Glomerular endothelial cell (primary cell): Measurements from ENCODE around the gene HOXA9. TPM values are rescaled to one million over a fixed set of nuclear protein-coding genes. Genes with fewer than 3 reads are reported as not detected.

Experiments used
- DNase-seq: peaks from one replicate; pipeline ENCODE4 v3.0.0-alpha.2; 2011; ENCODE audit warnings: low read depth, low spot score; ENCODE audit errors: extremely low read depth
- total RNA-seq: library from RNA; depleted of rRNA; stranded (reverse); fragments of >200 nt; gene quantifications from 2 replicates; pipeline ENCODE4 v1.2.3, GENCODE V29; 2015

Gene HOXA9
- total RNA-seq, 1 donor from 2014 or later, result 36.1 TPM

DNA sequence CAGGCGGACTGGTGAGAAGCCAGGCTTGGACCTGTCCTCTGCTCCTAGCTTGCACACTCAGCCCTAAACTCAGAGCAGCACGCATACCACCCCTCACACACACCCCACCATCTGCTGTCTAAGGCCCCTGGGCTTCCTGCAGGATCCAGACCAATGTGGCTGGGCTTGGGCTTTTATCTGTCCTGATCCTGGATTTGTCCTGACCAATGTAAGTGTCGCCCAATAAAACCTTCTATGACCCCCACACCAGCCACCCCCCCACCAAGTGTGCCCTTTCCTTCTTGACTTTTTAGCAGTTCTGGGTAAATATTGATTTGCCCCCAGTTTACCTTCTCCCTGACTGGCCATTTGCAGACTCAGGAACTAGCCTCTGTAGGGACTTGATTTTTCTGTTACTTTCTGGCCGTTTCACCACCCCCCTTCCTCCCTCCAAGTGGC, 36.3 kb upstream of the HOXA9 start:
- no peak for DNase-seq

DNA sequence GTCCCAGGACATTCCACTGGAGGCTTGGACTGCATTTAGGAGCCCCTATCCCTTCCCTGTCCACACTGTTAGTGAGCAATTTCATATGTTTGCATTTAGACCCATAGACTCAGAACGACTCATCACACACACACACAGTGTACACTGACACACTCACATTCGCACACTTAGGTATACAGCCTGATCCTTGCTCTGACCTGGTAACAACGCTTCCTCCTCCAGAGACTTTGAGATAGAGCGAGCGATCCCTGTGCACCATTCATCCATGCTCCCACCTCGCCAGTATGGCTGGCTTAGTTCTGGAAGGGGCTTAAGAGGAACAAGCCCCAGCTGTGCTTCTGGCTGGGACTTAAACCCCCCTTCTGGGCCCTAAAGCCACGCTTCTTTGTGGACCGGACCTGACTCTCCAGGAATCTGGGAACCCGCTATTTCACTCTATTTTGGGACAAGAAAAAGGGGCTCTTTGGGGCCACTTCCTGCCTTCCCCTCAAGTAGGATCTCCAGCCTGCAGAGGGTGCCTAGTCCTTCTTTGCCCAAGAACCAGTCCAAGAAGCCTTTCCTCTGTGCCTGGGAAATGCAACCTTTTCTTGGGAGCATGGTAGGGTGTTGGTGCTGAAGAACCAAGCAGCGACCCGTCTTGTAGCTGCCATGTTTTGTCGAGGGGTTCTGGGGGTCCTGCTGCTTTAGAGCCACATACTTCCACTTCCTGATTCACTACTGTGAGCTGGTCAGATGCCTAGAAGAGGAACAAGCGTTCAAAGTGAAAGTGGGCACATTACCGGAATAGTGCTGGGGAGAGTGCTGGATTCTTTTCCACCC, 35.6 kb upstream of the HOXA9 start:
- no peak for DNase-seq

DNA sequence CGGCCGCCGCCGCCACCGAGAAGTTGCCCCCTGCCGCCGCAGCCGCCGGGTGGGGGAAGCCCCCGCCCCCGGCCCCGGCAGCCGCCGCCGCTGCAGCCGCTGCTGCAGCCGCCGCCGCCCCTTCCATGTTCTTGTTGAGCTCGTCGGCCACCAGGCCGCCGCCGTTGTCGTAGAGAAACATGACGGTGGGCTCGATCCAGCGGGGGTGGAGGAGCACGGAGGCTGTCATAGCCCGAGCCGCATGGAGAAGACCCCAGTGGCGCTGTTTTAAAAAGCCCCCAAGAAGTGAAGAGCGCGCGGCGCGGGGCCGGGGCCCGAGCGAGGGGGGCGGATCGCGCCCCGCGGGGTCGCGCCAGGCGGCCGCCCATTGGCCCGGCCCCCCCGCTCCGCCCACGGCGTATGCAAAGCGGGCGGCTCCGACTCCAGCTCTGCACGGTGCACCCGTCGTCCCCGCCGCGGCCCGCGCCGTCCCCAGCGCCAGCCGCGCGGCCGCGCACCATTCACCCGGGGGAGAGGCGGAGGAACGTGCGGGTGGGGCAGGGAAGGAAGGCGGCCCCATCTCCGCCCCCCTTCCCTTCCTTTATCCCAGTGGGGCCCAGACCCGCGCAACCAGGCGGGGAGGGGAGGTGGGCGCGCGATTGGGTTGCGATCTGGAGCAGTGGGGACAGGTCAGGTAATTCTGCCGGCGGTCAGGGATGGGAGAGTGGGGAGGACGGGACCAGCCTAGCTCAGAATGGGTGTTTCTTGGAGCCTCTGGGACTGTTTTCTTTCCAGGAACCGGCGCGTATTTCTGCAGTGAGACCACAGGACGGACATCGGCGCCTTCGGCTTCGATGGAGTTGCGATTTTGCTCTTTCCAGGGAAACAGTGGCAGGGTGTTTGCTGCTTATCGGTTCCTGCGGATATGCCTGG, 34.8 kb upstream of the HOXA9 start, which contains the start of gene HOXA13:
HOXA13 (minus strand) TSS at position 243 of the 912 bp plus-strand sequence; CDS start at position 229, 14 bp downstream.
- DNase-seq, result no peak

GRCh38 chr7:27198871-27199801, 33.8 kb upstream of the HOXA9 start:
- no peak for DNase-seq

GRCh38 chr7:27198138-27198841, 33.0 kb upstream of the HOXA9 start:
- no peak for DNase-seq

DNA sequence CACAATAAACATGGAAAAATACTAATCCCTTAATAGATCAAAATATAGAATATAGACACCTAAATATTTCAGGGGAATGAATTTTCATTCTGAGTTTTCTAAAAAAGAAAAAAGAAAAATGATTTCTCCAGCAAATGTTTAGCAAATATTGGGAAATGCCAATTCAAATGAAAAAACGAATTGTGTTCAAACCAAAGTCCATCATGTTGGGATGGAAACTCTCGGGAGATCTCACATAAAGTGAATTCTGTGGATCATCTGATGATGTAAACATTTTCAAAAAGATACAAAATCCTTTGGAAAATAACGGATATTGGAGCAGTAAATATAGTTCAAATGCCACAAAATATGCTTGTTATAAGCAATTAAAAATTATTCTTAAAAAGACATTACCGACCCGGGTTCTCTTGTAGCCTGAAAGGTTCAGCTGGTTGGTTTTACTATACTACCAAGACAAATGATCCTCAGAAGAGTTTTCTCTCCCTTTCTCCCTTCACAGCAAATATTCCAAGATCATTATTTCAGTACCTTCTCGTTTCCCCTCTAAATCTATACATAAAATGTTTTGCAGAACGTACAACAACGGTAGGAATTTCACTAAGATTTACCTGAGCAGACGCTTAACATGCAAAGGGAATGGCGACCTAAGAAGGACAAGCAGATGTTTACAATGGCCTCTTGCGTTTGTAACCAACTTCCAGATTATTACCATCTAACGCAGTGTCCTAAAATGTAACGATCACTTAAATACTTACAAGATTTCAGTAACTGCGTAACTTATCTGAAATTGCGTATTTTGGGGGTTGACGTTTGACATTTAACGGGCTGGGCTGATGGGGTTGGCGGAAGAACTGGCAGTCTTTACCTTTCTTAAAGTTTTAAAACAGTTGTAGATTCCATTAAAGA, 32.1 kb upstream of the HOXA9 start:
- no peak for DNase-seq

DNA sequence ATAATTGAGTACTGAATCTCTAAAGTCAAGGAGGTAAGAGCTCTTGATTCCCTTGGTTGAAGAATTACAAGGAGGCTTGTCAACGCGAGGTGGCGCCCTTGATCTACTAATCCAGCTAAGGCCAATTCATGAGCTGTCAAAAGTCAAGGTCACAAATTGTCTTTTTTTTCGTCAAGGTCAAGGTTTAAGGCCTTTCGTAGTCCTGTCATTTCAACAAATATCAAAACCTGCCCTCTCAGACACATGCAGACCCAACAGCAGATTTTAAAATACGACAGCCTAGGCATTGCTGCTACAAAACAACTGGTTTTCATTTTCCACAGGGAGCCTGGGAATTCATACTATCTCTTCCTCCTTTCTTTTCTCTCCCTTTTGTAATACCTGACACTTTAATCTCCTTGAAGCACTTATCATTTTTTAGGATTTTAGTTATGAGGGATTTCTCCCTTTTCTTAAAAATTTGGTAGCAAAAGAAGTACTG, 31.0 kb upstream of the HOXA9 start:
- DNase-seq, result no peak

DNA sequence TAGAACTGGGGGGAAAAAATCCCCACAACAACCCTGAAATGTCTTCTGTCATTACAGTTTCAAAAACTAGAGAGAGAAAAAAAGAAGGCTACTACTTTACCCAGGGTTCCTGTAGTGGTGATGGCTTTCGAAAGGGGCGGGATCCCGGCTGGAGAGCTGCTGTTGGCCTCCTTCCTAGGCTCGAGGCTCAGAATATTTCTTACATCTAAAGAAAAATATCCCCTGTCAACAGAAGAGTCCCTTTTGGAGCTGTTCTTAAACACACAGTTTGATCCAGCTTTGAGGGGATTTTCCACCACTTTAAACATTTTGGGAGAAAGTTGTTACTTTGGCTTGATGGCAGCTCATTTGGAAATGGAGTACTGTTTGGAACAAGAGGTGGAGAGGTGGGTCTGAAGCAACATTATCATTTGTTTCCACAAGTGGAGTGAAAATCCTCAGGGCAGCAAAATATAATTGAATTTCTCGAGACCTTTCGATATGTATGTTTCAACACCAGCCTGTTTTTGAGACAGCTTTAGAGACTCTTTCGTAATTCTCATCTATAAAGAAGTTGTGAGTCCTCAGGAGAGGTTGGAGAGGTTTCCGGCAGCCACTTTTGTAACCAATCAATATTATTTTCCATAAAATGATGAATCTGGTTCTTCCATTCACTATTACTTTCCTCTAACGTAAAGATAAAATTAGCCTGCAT, 29.5 kb upstream of the HOXA9 start:
- DNase-seq, result no peak

DNA sequence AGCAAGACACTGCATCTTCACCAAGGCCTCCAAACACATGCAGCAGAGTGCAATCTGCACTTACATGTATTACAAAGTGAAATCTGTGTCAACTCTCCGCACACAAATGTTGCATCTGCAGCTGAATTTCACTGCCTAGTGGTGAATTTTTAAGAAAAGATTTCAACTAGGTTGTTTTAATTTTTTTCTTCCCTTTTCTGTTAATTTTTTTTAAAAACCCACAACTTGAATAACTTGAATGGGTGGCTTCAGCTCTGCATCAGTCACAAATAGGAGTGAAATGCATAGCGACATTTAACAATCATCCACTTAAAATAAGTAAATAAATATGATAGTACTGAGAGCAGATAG, 28.6 kb upstream of the HOXA9 start:
- DNase-seq, result no peak

- DNase-seq, result no peak
These were observed 28.1 kb upstream of the HOXA9 start for GRCh38 chr7:27193335-27194001.

GRCh38 chr7:27192546-27193334, 27.4 kb upstream of the HOXA9 start:
- DNase-seq, result no peak

- DNase-seq, result no peak
These were observed 26.7 kb upstream of the HOXA9 start for GRCh38 chr7:27191833-27192545.

GRCh38 chr7:27191161-27191731, 25.9 kb upstream of the HOXA9 start:
- DNase-seq, result no peak

DNA sequence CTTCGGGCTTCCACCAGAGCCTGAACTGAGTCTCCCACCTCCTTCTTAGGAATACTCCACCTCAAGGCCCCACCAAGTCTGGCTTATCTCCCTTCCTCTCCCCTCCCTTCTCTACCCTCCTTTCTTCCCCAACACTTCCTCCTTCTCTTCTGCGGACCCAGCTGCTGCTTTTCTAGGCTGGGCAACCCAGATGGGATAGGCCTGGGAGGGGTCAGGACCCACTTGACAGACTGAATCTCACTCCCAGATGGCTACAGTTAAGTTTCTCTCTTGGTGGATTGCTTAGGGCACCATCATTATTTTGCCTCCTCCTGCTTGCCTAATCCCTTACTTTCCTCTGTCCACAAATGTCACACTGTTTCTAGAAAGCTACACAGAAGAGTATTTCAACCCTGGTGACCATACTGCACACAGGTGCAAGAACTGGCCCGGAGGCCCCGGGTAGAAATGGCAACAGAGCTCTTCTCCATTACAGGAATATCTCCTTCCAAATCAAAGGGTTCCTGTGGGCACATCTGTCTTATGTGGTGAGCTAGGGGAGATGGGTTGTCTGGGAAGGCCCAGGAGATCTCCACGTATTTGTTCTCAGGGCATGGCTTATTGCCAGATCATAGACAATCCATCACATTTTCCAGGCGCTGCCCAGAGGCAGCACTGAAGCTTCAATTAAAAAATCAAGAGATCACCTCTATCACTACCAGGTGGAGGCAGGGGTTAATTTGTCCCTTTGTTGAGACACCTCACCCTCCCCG, 24.8 kb upstream of the HOXA9 start:
- no peak for DNase-seq

- no peak for DNase-seq
These were observed 24.1 kb upstream of the HOXA9 start for GRCh38 chr7:27189295-27189996.
